ENCODE data around the gene FAS. TPM values are rescaled to one million over a fixed set of nuclear protein-coding genes. Genes with fewer than 3 reads are reported as not detected.

FAS gene
- total RNA-seq, 6 donors from 2014 or later, result 30.1 to 80.3 (median 44.4) TPM

DNA sequence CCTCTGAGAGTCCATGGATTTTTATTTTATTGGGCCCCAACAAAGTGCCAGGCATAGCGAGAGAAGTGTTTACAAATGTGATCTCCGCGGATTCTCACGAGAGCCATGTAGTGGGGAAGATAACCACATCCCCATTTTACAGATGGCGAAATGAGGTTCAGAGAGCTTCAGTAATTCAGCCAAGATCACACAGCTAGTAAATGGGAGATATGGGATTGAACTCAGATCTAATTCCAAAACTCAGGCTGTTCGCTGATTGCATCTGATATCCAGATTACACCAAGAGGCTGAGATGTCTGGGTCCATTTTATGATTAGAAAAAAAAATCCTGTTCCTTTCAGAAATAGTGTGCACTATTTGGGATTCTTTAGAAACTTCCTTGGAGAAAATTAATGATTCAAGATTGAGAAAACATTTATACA lies 1.3 kb downstream of the FAS start:
- DNase-seq (no peak), ATAC-seq (ENCODE audit: low FRiP score in 2 of 2) (peak; percentile 2 to 16)
- Histone ChIP-seq H3K4me1 (peaks cover 29 to 60% (median 52%) of the 10 kb centered on the region in 4 donors), H3K27me3 (no peaks in the 10 kb centered on the region), H3K9me3 (no peaks in the 10 kb centered on the region), H3K36me3 (no peaks in the 10 kb centered on the region), H3K4me3 (peak overlapping the region; percentile 69 to 91 (median 82)), H3K27ac (peak overlapping the region; percentile 97 to 99 (median 98))
- WGBS, 2 donors, result 3 to 18% methylated on average over 6 of the region's 6 CpGs
- TF ChIP-seq POLR2A (IDR thresholded peaks at IDR 0.05), result no peak
- no peak for TF ChIP-seq EP300 (IDR thresholded peaks at IDR 0.05)
- no peak for TF ChIP-seq POLR2AphosphoS5 (IDR thresholded peaks at IDR 0.05)
- TF ChIP-seq, protein P1, sequence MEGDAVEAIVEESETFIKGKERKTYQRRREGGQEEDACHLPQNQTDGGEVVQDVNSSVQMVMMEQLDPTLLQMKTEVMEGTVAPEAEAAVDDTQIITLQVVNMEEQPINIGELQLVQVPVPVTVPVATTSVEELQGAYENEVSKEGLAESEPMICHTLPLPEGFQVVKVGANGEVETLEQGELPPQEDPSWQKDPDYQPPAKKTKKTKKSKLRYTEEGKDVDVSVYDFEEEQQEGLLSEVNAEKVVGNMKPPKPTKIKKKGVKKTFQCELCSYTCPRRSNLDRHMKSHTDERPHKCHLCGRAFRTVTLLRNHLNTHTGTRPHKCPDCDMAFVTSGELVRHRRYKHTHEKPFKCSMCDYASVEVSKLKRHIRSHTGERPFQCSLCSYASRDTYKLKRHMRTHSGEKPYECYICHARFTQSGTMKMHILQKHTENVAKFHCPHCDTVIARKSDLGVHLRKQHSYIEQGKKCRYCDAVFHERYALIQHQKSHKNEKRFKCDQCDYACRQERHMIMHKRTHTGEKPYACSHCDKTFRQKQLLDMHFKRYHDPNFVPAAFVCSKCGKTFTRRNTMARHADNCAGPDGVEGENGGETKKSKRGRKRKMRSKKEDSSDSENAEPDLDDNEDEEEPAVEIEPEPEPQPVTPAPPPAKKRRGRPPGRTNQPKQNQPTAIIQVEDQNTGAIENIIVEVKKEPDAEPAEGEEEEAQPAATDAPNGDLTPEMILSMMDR (IDR thresholded peaks at IDR 0.05), result no peak

DNA sequence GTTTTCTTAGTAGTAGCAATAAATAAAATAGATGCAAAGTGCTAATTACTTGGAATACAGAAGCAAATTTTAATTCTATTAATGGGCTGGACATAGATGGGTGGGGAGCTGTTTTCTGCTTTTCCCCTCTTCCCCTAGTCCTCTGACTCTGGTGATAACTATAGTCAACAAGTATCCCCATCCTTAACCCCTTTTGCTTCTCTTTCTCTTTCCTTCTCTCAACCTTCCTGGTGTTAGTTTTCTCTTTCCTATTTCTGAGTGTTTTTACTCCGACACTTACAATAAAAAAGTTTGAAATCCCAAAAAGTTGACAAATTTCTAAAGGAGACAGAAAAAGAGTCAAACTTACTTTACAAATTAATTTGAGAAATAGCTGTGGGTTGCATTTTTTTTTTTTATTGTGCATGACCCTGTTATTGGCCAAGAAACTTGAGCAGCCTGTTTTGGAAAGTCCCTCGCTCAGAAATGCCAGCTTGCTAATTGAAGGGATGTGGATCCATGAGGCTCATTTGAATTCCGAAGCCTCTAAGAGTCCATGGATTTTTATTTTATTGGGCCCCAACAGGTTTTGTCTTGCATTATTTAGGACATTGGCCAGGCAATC lies 2.4 kb downstream of the FAS start:
- TF ChIP-seq, protein P1 (IDR thresholded peaks at IDR 0.05), result no peak
- TF ChIP-seq EP300 (IDR thresholded peaks at IDR 0.05) (no peak), POLR2AphosphoS5 (IDR thresholded peaks at IDR 0.05) (no peak), POLR2A (IDR thresholded peaks at IDR 0.05) (no peak)
- Histone ChIP-seq H3K27me3 (no peaks in the 10 kb centered on the region), H3K36me3 (no peaks in the 10 kb centered on the region), H3K4me3 (peak overlapping the region; percentile 13 to 86 (median 73)), H3K27ac (peak overlapping the region; percentile 24 to 99 (median 98)), H3K9me3 (no peaks in the 10 kb centered on the region), H3K4me1 (peaks cover 29 to 65% (median 46%) of the 10 kb centered on the region in 4 donors)
- no peak for DNase-seq
- 56 to 71% methylated on average over 3 of the region's 3 CpGs for WGBS, 2 donors
- ATAC-seq (ENCODE audit: low FRiP score in 2 of 2), result no peak

DNA sequence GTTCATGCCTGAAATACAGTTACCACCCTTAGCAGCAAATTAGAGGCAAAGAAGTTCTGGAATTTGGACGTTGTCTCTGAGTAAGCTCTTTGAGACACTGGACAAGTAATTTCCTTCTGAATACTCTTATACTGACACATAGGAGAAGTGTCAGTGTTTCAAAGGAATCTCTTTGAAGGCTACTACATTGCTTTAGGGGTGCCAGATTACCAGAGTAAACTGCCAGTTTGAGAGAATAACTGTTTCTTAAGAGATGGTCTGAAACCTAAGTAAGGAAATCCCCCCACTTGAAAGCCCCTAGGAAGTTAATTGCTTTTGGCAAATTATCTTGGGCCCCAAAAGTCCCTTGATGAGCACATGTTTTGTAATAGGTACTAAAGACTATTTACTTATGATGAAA lies 3.4 kb downstream of the FAS start:
- ATAC-seq (ENCODE audit: low FRiP score in 2 of 2), result no peak
- H3K27ac ChIP-seq, result peak overlapping the region; percentile 24 to 99 (median 75)
- H3K36me3 ChIP-seq, result no peaks in the 10 kb centered on the region
- WGBS, 2 donors, result 8 to 17% methylated on average over 1 of the region's 1 CpG
- no peaks in the 10 kb centered on the region for H3K27me3 ChIP-seq
- peaks cover 32 to 69% (median 42%) of the 10 kb centered on the region in 4 donors for H3K4me1 ChIP-seq
- TF ChIP-seq, protein P1 (IDR thresholded peaks at IDR 0.05), result no peak
- TF ChIP-seq POLR2A (IDR thresholded peaks at IDR 0.05), result no peak
- no peak for TF ChIP-seq POLR2AphosphoS5 (IDR thresholded peaks at IDR 0.05)
- no peak for TF ChIP-seq EP300 (IDR thresholded peaks at IDR 0.05)
- H3K9me3 ChIP-seq, result no peaks in the 10 kb centered on the region
- H3K4me3 ChIP-seq, result peak overlapping the region in 2 of 4 donors; percentile 77 to 86
- DNase-seq, result no peak

DNA sequence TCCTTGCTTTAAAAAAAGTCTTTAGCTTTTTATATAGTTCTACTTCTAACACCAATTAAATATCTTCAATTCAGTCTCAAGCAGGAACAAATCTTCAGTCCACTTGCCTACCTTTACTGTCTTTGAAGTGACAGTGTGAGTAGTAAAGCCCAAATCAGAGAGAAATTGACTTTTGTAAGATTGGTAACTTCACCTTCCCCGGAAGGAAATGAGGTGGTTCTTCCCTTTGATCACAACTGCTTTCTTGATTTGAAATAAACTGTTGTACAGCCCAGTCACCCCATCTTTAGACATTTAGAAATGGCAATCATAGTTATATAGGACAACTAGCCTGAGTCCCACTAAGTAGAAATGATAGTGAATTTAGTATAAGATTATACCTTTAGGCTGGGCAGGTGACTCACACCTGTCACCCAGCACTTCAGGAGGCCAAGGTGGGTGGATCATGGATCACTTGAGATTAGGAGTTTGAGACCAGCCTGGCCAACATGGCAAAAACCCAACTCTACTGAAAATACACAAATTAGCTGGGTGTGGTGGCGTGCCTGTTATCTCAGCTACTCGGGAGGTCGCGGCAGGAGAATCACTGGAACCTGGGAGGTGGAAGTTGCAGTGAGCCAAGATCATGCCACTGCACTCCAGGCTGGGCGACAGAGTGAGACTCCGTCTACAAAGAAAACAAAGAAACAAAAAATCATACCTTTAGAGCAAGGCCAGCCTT lies 4.7 kb downstream of the FAS start:
- Histone ChIP-seq H3K4me3 (peak overlapping the region in 1 of 4 donors; percentile 7), H3K36me3 (no peaks in the 10 kb centered on the region), H3K27ac (peak overlapping the region in 3 of 4 donors; percentile 48 to 66 (median 54)), H3K9me3 (no peaks in the 10 kb centered on the region), H3K27me3 (no peaks in the 10 kb centered on the region), H3K4me1 (peaks cover 28 to 62% (median 38%) of the 10 kb centered on the region in 4 donors)
- TF ChIP-seq, protein P1 (IDR thresholded peaks at IDR 0.05), result no peak
- no peak for TF ChIP-seq POLR2A (IDR thresholded peaks at IDR 0.05)
- TF ChIP-seq EP300 (IDR thresholded peaks at IDR 0.05), result no peak
- no peak for TF ChIP-seq POLR2AphosphoS5 (IDR thresholded peaks at IDR 0.05)
- DNase-seq (no peak), ATAC-seq (ENCODE audit: low FRiP score in 2 of 2) (no peak)
- 73 to 75% methylated on average over 7 of the region's 7 CpGs for WGBS, 2 donors

Measured in upper lobe of left lung (tissue), 6 donors.